ENCODE data around the gene RIN1. TPM values are rescaled to one million over a fixed set of nuclear protein-coding genes. Genes with fewer than 3 reads are reported as not detected.
A peak's percentile ranks its signal among the peaks of the same experiment; 100 is the strongest.

The RIN1 gene
- total RNA-seq, 2 donors from 2014 or later, result 2.6 to 4.9 TPM

- no peaks in the 10 kb centered on the region for H3K36me3 Mint-ChIP-seq
- ATAC-seq (no peak), DNase-seq (ENCODE audit: low spot score in 2 of 2) (no peak)
- H3K27ac Mint-ChIP-seq, result no peak overlapping the region
- H3K9me3 Mint-ChIP-seq, result no peaks in the 10 kb centered on the region
Observed at GRCh38 chr11:66294626-66295620, 41.3 kb downstream of the RIN1 start.

- DNase-seq (ENCODE audit: low spot score in 2 of 2) (peak in 1 of 2 donors; percentile 55), ATAC-seq (no peak)
- Mint-ChIP-seq H3K27ac (no peak overlapping the region), H3K9me3 (no peaks in the 10 kb centered on the region), H3K36me3 (no peaks in the 10 kb centered on the region)
Observed at GRCh38 chr11:66293777-66294625, 42.2 kb downstream of the RIN1 start.

GRCh38 chr11:66293352-66293751, 42.9 kb downstream of the RIN1 start:
- DNase-seq (ENCODE audit: low spot score in 2 of 2), result no peak
- ATAC-seq, result no peak
- H3K27ac Mint-ChIP-seq, result no peak overlapping the region
- no peaks in the 10 kb centered on the region for H3K9me3 Mint-ChIP-seq
- H3K36me3 Mint-ChIP-seq, result no peaks in the 10 kb centered on the region

- Mint-ChIP-seq H3K36me3 (no peaks in the 10 kb centered on the region), H3K27ac (no peak overlapping the region), H3K9me3 (no peaks in the 10 kb centered on the region)
- no peak for ATAC-seq
- DNase-seq (ENCODE audit: low spot score in 2 of 2), result peak in 1 of 2 donors; percentile 55
Observed at GRCh38 chr11:66292543-66293332, 43.5 kb downstream of the RIN1 start.

- H3K27ac Mint-ChIP-seq, result no peak within 1 kb of the TSS
- DNase-seq (ENCODE audit: low spot score in 2 of 2) (peak in 1 of 2 donors; percentile 57), ATAC-seq (no peak)
- no peaks in the 10 kb centered on the region for H3K36me3 Mint-ChIP-seq
- no peaks in the 10 kb centered on the region for H3K9me3 Mint-ChIP-seq
Observed at GRCh38 chr11:66291706-66292542, 44.3 kb downstream of the RIN1 start, which contains the start of gene TMEM151A. Gene TMEM151A, plus strand, starts transcription at chr11:66291894. Its CDS starts 120 bp downstream, at chr11:66292014.

- ATAC-seq, result no peak
- no peaks in the 10 kb centered on the region for H3K36me3 Mint-ChIP-seq
- H3K27ac Mint-ChIP-seq, result no peak overlapping the region
- no peak for DNase-seq (ENCODE audit: low spot score in 2 of 2)
- H3K9me3 Mint-ChIP-seq, result no peaks in the 10 kb centered on the region
Observed at GRCh38 chr11:66291303-66291705, 44.9 kb downstream of the RIN1 start.

GRCh38 chr11:66290330-66290621, 46.0 kb downstream of the RIN1 start:
- no peak for DNase-seq (ENCODE audit: low spot score in 2 of 2)
- Mint-ChIP-seq H3K36me3 (no peaks in the 10 kb centered on the region), H3K27ac (peak overlapping the region in 1 of 2 donors; percentile 89), H3K9me3 (no peaks in the 10 kb centered on the region)
- no peak for ATAC-seq

- Mint-ChIP-seq H3K27ac (peak overlapping the region; percentile 75 to 89), H3K36me3 (no peaks in the 10 kb centered on the region), H3K9me3 (no peaks in the 10 kb centered on the region)
- ATAC-seq (peak; percentile 66 to 79), DNase-seq (ENCODE audit: low spot score in 2 of 2) (peak in 1 of 2 donors; percentile 81)
Observed at GRCh38 chr11:66289548-66290329, 46.5 kb downstream of the RIN1 start.

GRCh38 chr11:66288671-66289547, 47.3 kb downstream of the RIN1 start, which contains the start of gene YIF1A:
Gene YIF1A, minus strand, starts transcription at chr11:66289143. Its CDS starts 158 bp downstream, at chr11:66288985.
- DNase-seq (ENCODE audit: low spot score in 2 of 2) (peak; percentile 97 to 100), ATAC-seq (peak; percentile 95)
- Mint-ChIP-seq H3K27ac (peak within 1 kb of the TSS; percentile 89 to 93), H3K9me3 (no peaks in the 10 kb centered on the region), H3K36me3 (no peaks in the 10 kb centered on the region)

- H3K27ac Mint-ChIP-seq, result peak overlapping the region; percentile 89 to 93
- no peaks in the 10 kb centered on the region for H3K36me3 Mint-ChIP-seq
- no peaks in the 10 kb centered on the region for H3K9me3 Mint-ChIP-seq
- ATAC-seq (no peak), DNase-seq (ENCODE audit: low spot score in 2 of 2) (no peak)
Observed at GRCh38 chr11:66287889-66288670, 48.2 kb downstream of the RIN1 start.

- Mint-ChIP-seq H3K27ac (peak overlapping the region; percentile 65 to 89), H3K36me3 (no peaks in the 10 kb centered on the region), H3K9me3 (no peaks in the 10 kb centered on the region)
- ATAC-seq (no peak), DNase-seq (ENCODE audit: low spot score in 2 of 2) (no peak)
Observed at GRCh38 chr11:66287211-66287888, 48.9 kb downstream of the RIN1 start.

GRCh38 chr11:66286699-66287098, 49.5 kb downstream of the RIN1 start:
- ATAC-seq (no peak), DNase-seq (ENCODE audit: low spot score in 2 of 2) (no peak)
- H3K27ac Mint-ChIP-seq, result peak overlapping the region in 1 of 2 donors; percentile 89
- no peaks in the 10 kb centered on the region for H3K9me3 Mint-ChIP-seq
- no peaks in the 10 kb centered on the region for H3K36me3 Mint-ChIP-seq
